ENCODE data around the gene TDRD7. TPM values are rescaled to one million over a fixed set of nuclear protein-coding genes. Genes with fewer than 3 reads are reported as not detected.

TDRD7 gene
- polyA plus RNA-seq, 1 donor from 2014 or later, result 9.7 TPM

DNA sequence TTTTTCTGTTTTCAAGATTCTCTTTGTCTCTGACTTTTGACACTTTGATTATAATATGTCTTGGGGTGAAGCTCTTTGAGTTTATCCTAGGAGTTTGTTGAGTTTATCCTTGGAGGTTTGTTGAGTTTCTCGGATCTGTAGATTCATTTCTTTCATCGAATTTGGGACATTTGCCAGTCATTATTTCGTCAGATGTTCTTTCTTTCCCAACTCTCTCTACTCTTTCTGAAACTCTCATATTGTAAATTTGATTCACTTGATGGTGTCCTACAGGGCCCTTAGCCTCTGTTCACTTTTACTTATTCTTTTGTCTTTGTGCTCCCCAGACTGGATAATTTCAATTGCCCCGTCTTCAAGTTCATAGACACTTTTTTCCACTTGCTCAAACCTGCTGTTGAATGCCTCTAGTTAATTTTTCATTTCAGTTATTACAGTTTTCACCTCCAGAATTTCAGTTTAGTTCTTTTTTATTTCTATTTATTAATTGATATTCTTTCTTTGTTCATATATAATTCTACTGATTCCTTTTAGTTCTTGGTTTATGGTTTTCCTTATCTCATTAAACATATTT lies 8.1 kb upstream of the TDRD7 start:
- H3K27me3 ChIP-seq (ENCODE audit: insufficient read depth, low read depth, low read length), result no peaks in the 10 kb centered on the region
- H4K20me1 ChIP-seq (ENCODE audit: insufficient read depth), result no peaks in the 10 kb centered on the region
- no peak overlapping the region for H3K27ac ChIP-seq (ENCODE audit: low read length)
- no peak overlapping the region for H3K9ac ChIP-seq (ENCODE audit: low read length)
- no peaks in the 10 kb centered on the region for H3F3A ChIP-seq (ENCODE audit: insufficient read depth, low read length, poor library complexity, severe bottlenecking)
- H3K4me3 ChIP-seq (ENCODE audit: low read length), result no peak overlapping the region
- H2AFZ ChIP-seq (ENCODE audit: low read depth, low read length), result no peak overlapping the region
- H3K9me2 ChIP-seq (ENCODE audit: insufficient read depth, low read length), result no peaks in the 10 kb centered on the region
- no peaks in the 10 kb centered on the region for H3K9me3 ChIP-seq (ENCODE audit: low read length)
- no peaks in the 10 kb centered on the region for H3K36me3 ChIP-seq (ENCODE audit: insufficient read depth, low read length)
- no peak for TF ChIP-seq POLR2AphosphoS5 (IDR thresholded peaks at IDR 0.05)
- TF ChIP-seq, protein P1, sequence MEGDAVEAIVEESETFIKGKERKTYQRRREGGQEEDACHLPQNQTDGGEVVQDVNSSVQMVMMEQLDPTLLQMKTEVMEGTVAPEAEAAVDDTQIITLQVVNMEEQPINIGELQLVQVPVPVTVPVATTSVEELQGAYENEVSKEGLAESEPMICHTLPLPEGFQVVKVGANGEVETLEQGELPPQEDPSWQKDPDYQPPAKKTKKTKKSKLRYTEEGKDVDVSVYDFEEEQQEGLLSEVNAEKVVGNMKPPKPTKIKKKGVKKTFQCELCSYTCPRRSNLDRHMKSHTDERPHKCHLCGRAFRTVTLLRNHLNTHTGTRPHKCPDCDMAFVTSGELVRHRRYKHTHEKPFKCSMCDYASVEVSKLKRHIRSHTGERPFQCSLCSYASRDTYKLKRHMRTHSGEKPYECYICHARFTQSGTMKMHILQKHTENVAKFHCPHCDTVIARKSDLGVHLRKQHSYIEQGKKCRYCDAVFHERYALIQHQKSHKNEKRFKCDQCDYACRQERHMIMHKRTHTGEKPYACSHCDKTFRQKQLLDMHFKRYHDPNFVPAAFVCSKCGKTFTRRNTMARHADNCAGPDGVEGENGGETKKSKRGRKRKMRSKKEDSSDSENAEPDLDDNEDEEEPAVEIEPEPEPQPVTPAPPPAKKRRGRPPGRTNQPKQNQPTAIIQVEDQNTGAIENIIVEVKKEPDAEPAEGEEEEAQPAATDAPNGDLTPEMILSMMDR (IDR thresholded peaks at IDR 0.05; ENCODE audit: poor library complexity, severe bottlenecking), result no peak
- no peak for TF ChIP-seq RAD21 (conservative IDR thresholded peaks at IDR 0.05)
- no peak for TF ChIP-seq TAF1 (IDR thresholded peaks at IDR 0.05; ENCODE audit: low read depth)
- no peak for TF ChIP-seq EZH2 (IDR thresholded peaks at IDR 0.05; ENCODE audit: borderline replicate concordance, insufficient read depth, low read length, poor library complexity, severe bottlenecking)
- TF ChIP-seq SMC3 (conservative IDR thresholded peaks at IDR 0.05; ENCODE audit: poor library complexity), result no peak
- TF ChIP-seq, protein P2, sequence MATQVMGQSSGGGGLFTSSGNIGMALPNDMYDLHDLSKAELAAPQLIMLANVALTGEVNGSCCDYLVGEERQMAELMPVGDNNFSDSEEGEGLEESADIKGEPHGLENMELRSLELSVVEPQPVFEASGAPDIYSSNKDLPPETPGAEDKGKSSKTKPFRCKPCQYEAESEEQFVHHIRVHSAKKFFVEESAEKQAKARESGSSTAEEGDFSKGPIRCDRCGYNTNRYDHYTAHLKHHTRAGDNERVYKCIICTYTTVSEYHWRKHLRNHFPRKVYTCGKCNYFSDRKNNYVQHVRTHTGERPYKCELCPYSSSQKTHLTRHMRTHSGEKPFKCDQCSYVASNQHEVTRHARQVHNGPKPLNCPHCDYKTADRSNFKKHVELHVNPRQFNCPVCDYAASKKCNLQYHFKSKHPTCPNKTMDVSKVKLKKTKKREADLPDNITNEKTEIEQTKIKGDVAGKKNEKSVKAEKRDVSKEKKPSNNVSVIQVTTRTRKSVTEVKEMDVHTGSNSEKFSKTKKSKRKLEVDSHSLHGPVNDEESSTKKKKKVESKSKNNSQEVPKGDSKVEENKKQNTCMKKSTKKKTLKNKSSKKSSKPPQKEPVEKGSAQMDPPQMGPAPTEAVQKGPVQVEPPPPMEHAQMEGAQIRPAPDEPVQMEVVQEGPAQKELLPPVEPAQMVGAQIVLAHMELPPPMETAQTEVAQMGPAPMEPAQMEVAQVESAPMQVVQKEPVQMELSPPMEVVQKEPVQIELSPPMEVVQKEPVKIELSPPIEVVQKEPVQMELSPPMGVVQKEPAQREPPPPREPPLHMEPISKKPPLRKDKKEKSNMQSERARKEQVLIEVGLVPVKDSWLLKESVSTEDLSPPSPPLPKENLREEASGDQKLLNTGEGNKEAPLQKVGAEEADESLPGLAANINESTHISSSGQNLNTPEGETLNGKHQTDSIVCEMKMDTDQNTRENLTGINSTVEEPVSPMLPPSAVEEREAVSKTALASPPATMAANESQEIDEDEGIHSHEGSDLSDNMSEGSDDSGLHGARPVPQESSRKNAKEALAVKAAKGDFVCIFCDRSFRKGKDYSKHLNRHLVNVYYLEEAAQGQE (IDR thresholded peaks at IDR 0.05; ENCODE audit: borderline replicate concordance), result no peak
- TF ChIP-seq MXI1 (conservative IDR thresholded peaks at IDR 0.05; ENCODE audit: poor library complexity, severe bottlenecking), result no peak
- no peak overlapping the region for H3K4me2 ChIP-seq (ENCODE audit: low read length)
- no peaks in the 10 kb centered on the region for H3K79me2 ChIP-seq (replicated peaks; ENCODE audit: insufficient read depth, low read length)

DNA sequence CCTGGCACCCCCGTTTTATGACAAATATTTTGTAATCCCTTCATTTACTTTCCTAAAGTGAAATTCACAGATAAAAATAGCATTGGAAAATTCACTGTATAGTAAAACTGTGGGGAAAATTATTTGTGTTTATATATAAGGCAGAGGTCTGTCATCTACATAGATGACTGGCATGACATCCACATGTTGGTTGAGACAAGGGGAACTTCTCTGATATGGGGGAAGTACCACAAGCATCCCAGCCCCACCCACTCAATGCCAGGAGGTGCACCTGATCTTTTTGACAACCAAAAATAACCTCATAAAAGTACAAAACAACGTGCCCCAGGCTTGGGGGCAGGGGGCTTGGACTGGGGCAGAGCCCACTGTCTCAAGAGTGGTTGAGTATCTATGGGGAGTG lies 6.3 kb upstream of the TDRD7 start:
- TF ChIP-seq EZH2 (IDR thresholded peaks at IDR 0.05; ENCODE audit: borderline replicate concordance, insufficient read depth, low read length, poor library complexity, severe bottlenecking) (no peak), EP300 (conservative IDR thresholded peaks at IDR 0.05; ENCODE audit: poor library complexity, severe bottlenecking) (no peak), MXI1 (conservative IDR thresholded peaks at IDR 0.05; ENCODE audit: poor library complexity, severe bottlenecking) (no peak), TAF1 (IDR thresholded peaks at IDR 0.05; ENCODE audit: low read depth) (no peak), POLR2AphosphoS5 (IDR thresholded peaks at IDR 0.05) (no peak), RAD21 (conservative IDR thresholded peaks at IDR 0.05) (no peak), SMC3 (conservative IDR thresholded peaks at IDR 0.05; ENCODE audit: poor library complexity) (no peak)
- TF ChIP-seq, protein P2 (IDR thresholded peaks at IDR 0.05; ENCODE audit: borderline replicate concordance), result no peak
- TF ChIP-seq, protein P1 (IDR thresholded peaks at IDR 0.05; ENCODE audit: poor library complexity, severe bottlenecking), result no peak
- Histone ChIP-seq H3K27ac (ENCODE audit: low read length) (no peak overlapping the region), H3K79me2 (replicated peaks; ENCODE audit: insufficient read depth, low read length) (no peaks in the 10 kb centered on the region), H3F3A (ENCODE audit: insufficient read depth, low read length, poor library complexity, severe bottlenecking) (no peaks in the 10 kb centered on the region), H3K9me2 (ENCODE audit: insufficient read depth, low read length) (no peaks in the 10 kb centered on the region), H3K9me3 (ENCODE audit: low read length) (no peaks in the 10 kb centered on the region), H3K4me2 (ENCODE audit: low read length) (no peak overlapping the region), H3K4me3 (ENCODE audit: low read length) (no peak overlapping the region), H4K20me1 (ENCODE audit: insufficient read depth) (no peaks in the 10 kb centered on the region), H3K9ac (ENCODE audit: low read length) (no peak overlapping the region), H3K27me3 (ENCODE audit: insufficient read depth, low read depth, low read length) (no peaks in the 10 kb centered on the region), H2AFZ (ENCODE audit: low read depth, low read length) (no peak overlapping the region), H3K36me3 (ENCODE audit: insufficient read depth, low read length) (no peaks in the 10 kb centered on the region)
